Right ventricle myocardium inferior (tissue), 1 donor: ENCODE results near the gene QRFP. TPM values are rescaled to one million over a fixed set of nuclear protein-coding genes. Genes with fewer than 3 reads are reported as not detected.

ENCODE experiments used
- ATAC-seq: fragments of 200-7000 bp; cut with Tn5 transposase; one replicate; pipeline ENCODE4 v1.9.1; 2020; ENCODE audit warnings: mild to moderate bottlenecking, moderate library complexity
- DNase-seq: peaks from one replicate; pipeline ENCODE4 v3.0.0; 2021; ENCODE audit errors: missing footprints
- intact Hi-C: fragments of 100-400 bp; cut with DNase I; formaldehyde crosslinking; loops from one replicate; pipeline ENCODE4 v1.11.0; 2022
- total RNA-seq: library from RNA; stranded (reverse); fragmentation: NEBNext Ultra II Directional; extraction: Animal tissue kit (Norgen Biotek cat#: 25700); gene quantifications from one replicate; pipeline ENCODE4 v1.2.1, GENCODE V29; 2021
- donor health status: DM: no; HTN: yes; CAD: no; lungs with severe emphysema.

Gene QRFP
- total RNA-seq, 1 donor from 2014 or later: not detected

DNA sequence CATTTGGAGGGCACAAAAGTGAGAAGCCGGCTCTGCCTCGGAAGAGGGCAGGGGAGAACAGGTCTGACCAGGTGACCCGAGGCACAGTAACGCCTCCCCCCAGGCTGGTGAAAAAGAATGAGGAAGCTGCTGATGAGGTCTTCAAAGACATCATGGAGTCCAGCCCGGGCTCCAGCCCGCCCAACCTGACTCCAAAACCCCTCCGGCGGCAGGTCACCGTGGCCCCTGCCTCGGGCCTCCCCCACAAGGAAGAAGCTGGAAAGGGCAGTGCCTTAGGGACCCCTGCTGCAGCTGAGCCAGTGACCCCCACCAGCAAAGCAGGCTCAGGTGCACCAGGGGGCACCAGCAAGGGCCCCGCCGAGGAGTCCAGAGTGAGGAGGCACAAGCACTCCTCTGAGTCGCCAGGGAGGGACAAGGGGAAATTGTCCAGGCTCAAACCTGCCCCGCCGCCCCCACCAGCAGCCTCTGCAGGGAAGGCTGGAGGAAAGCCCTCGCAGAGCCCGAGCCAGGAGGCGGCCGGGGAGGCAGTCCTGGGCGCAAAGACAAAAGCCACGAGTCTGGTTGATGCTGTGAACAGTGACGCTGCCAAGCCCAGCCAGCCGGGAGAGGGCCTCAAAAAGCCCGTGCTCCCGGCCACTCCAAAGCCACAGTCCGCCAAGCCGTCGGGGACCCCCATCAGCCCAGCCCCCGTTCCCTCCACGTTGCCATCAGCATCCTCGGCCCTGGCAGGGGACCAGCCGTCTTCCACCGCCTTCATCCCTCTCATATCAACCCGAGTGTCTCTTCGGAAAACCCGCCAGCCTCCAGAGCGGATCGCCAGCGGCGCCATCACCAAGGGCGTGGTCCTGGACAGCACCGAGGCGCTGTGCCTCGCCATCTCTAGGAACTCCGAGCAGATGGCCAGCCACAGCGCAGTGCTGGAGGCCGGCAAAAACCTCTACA lies 11.8 kb downstream of the QRFP start:
- DNase-seq (peak; percentile 60), ATAC-seq (no peak)
- intact Hi-C loops: no loop called here

- no peak for ATAC-seq
- intact Hi-C loops: no loop called here
- DNase-seq: peak; percentile 65
These were observed 12.5 kb downstream of the QRFP start for GRCh38 chr9:130884111-130884531.

DNA sequence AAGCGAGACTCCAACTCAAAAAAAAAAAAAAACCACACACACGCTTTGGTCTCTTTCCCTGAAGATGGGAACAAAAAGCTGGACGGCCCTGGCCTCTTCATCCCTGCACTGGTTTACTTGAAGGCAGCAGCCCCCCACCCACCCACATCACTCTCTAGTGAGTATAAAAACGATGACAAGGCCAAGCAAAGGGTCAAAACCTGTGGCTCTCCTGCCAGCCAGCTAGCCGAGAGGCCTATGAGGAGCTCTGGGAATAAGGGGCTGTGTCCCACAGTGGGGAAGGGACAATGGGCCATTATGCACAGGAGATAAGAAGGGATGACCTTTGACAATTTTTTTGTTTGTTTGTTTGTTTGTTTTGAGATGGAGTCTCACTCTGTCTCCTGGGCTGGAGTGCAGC lies 13.1 kb downstream of the QRFP start:
- intact Hi-C loops: no loop called here
- ATAC-seq: no peak
- DNase-seq: peak; percentile 37

GRCh38 chr9:130882696-130883225 lies 13.9 kb downstream of the QRFP start:
- intact Hi-C loops: no loop called here
- DNase-seq (peak; percentile 52), ATAC-seq (no peak)

DNA sequence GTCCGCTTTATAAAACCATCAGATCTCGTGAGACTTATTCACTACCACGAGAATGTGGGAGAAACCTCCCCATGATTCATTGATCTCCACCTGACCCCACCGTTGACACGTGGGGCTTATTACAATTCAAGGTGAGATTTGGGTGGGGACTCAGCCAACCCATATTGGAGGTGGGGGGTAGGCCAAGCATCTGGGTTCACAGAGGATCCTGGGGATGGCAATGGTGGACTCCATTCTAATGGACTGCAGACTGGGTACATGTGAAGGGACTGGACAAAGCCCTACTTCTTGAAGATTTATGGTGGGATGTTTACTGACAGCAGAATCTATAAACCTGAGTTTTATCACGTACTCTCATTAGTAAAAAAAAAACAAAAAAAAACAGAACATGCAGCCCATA lies 15.1 kb downstream of the QRFP start:
- ATAC-seq (no peak), DNase-seq (no peak)
- intact Hi-C loops: no loop called here

DNA sequence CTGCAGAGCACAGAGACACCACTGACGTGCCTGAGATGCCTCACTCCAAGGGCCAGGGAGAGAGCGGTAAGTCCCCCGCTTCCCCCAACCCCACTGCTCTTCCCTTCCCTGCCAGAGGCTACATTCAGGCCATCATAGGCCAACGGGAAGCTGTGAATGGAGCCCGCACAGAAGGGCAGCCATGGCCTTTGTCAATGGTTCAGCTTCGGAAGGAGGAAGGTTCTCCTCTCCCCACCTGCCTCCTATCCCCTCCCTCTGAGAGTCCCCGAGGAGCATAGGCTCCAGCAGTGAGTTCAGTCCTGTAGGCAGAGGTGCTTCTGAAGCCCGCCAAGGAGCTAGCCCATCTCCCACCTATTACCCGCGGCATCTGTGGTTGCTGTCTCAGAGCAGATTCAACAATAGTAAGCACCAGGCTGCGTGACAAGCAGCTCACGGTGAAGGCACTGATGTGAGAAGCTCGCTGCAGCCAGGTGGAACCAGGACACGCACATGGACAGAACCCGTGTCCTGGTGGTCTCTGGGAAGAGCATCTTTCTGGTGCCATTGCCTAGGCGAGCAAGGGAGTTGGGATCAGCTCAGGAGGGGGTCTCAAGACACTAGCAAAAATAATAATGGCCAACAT lies 15.9 kb downstream of the QRFP start:
- intact Hi-C loops: no loop called here
- ATAC-seq (no peak), DNase-seq (peak; percentile 17)

GRCh38 chr9:130879863-130880411 lies 16.7 kb downstream of the QRFP start:
- no peak for ATAC-seq
- intact Hi-C loops: no loop called here
- no peak for DNase-seq

GRCh38 chr9:130878295-130878694 lies 18.3 kb downstream of the QRFP start:
- ATAC-seq (no peak), DNase-seq (no peak)
- intact Hi-C loops: no loop called here

DNA sequence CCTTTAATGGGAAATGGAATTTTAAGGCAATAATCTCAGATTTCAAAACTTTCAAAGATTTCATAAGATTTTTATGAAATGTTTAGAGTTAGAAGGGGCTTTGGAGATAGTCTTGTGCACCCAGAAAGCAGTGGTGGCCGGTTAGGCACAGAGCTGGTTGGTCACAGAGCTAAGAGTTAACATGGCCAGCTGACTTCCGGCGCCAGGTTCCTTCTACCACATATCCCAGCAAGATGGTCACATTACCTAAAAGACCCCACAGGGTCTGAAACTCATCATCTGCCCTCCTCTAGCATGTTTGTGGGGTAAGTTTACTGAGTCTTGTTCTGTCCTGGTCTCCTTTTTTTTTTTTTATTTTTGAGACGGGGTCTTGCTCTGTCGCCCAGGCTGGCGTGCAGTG lies 19.3 kb downstream of the QRFP start:
- intact Hi-C loops: no loop called here

DNA sequence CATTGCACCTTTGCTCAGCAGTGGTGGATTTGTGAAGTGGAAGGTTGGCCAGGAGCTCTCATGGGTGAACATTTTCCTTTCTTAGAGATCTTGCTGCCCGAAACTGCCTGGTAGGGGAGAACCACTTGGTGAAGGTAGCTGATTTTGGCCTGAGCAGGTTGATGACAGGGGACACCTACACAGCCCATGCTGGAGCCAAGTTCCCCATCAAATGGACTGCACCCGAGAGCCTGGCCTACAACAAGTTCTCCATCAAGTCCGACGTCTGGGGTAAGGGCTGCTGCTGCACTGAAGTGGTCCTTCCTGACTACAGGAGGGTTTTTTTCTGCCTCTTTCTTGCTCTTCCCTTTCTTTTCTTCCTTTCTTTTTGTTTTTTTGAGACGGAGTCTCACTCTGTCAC lies 21.8 kb downstream of the QRFP start:
- intact Hi-C loops: no loop called here
- DNase-seq: peak; percentile 32
- no peak for ATAC-seq

More for the DNA sequence above, 19.3 kb downstream of the QRFP start:
- peak; percentile 9 for DNase-seq
- ATAC-seq: no peak

DNA sequence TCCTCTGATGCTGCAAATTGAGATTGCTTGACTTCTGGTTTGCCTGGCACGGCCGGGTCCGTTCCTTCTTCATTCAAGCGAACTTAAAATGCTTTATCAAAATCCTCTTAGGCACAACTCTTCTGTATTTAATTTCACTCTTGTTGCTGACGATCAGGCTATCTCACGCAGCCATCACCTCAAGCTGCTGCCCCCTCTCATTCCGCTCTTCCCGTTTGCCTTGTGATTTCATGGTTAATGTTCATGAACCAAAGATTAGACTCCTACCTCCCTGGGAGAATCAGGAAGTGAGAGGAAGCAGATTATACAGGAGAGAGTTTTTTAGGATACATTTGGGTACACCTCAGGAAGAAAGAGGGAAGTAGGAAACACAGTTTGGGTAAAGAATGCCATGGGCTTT lies 22.6 kb downstream of the QRFP start:
- peak; percentile 9 for DNase-seq
- no peak for ATAC-seq
- intact Hi-C loops: no loop called here

DNA sequence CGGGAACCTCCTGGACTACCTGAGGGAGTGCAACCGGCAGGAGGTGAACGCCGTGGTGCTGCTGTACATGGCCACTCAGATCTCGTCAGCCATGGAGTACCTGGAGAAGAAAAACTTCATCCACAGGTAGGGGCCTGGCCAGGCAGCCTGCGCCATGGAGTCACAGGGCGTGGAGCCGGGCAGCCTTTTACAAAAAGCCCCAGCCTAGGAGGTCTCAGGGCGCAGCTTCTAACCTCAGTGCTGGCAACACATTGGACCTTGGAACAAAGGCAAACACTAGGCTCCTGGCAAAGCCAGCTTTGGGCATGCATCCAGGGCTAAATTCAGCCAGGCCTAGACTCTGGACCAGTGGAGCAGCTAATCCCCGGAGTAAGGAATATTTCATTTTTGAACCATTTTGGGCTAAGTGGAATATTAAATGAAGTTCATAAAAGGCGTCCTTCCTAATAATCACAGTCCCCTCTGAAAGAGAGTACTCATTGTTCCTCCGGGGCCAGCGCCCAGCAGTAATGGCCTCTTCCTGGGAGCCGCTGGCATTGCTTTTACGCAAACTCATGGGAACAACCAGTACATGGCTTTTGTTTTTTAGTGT lies 23.6 kb downstream of the QRFP start:
- intact Hi-C loops: no loop called here
- DNase-seq (peak; percentile 58), ATAC-seq (peak; percentile 70)

- intact Hi-C loops: no loop called here
- no peak for DNase-seq
These were observed 24.1 kb downstream of the QRFP start for GRCh38 chr9:130872508-130872907.

GRCh38 chr9:130872093-130872492 lies 24.5 kb downstream of the QRFP start:
- intact Hi-C loops: no loop called here
- DNase-seq (peak; percentile 31), ATAC-seq (no peak)

More at GRCh38 chr9:130872508-130872907, 24.1 kb downstream of the QRFP start:
- ATAC-seq: no peak

DNA sequence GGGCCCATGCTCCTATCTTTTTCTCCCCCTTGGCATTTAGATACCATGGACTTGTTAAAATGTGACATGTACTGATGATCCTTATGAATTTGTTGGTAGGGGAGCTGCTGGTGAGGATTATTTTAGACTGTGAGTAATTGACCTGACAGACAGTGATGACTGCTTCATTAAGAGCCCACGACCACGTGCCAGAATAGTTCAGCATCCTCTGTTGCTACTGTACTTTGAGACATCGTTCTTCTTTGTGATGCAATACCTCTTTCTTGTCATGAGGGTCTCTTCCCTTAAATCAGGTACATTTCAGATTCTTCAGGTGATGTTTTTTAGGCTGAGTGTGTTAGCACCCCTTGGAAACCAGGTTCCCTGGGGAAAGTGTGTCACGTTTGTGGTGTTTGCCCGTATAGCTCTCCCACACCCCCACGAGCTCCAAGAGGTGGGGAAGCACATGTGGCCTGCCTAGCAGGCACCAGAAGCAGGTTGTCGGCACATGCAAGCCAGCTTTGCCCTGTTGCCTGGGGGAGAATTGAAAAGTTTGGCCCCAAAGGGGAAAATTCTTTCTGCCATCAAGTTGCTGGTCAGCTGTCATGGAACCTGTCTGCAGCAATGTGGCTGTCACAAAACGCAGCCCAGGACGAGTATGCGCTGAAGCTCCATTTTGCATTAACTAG lies 25.1 kb downstream of the QRFP start:
- intact Hi-C loops: loop anchor here (2.0 kb wide), 1 partner anchor 127 kb away; no protein-coding TSS in a partner anchor
- no peak for ATAC-seq
- peak; percentile 34 for DNase-seq

- ATAC-seq (peak; percentile 72), DNase-seq (peak; percentile 69)
- intact Hi-C loops: loop anchor here (1.0 to 2.0 kb wide), 2 partner anchors 61 to 128 kb away; no protein-coding TSS in a partner anchor
These were observed 25.9 kb downstream of the QRFP start for GRCh38 chr9:130870491-130871381.

GRCh38 chr9:130869250-130869649 lies 27.4 kb downstream of the QRFP start:
- ATAC-seq: peak; percentile 6

More at GRCh38 chr9:130869250-130869649, 27.4 kb downstream of the QRFP start:
- intact Hi-C loops: loop anchor here (1.0 kb wide), 1 partner anchor 65 kb away; no protein-coding TSS in a partner anchor
- peak; percentile 77 for DNase-seq
